Measurements from ENCODE around the gene PLA2G4A.

GRCh38 chr1:186937016-186937670 is 108.4 kb downstream of the PLA2G4A start:
- TF ChIP-seq POLR2AphosphoS5 (IDR thresholded peaks at IDR 0.05; ENCODE audit: borderline replicate concordance, low read depth, low read length) (no peak), EZH2 (IDR thresholded peaks at IDR 0.05) (no peak), FOXP2 (optimal IDR thresholded peaks at IDR 0.05; ENCODE audit: control extremely low read depth, extremely low read length, insufficient read depth) (no peak)

Data from SK-N-MC (cell line).